HFF-Myc (cell line): Measurements from ENCODE around the gene PIGN.

Source experiments
- DNase-seq: peaks from one replicate; pipeline ENCODE4 v3.0.0-alpha.2; 2011; ENCODE audit warnings: low read depth; ENCODE audit errors: extremely low read depth
- H3K4me3 ChIP-seq: replicated peaks from 2 replicates; pipeline ENCODE4 v1.5.1; 2011; ENCODE audit warnings: low read depth, mild to moderate bottlenecking, control low read depth, low read length
- CTCF ChIP-seq: IDR thresholded peaks from 2 replicates; pipeline ENCODE4 v1.5.1; 2012; ENCODE audit warnings: mild to moderate bottlenecking, low read depth, low read length, control low read depth; ENCODE audit errors: missing control alignments

The PIGN gene

DNA sequence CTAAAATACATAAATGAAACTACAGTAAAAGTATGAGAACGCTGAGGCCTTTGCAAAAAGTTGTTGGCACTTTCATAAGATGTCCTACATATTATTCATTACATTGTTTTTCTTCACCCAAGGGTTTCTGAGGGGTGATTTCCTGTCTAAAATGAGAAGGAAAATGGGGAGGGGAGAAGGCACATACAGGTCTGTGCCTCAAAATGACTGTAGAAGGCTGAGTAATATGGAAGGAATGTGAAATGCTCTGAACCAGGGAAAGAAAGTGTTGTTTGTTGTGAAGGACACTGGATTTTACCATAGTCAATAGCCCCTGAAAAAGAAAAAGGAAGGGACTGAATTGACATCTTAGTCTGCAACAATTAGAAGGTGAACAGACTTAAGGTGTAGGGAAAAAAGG is 194.6 kb downstream of the PIGN start:
- TF ChIP-seq CTCF = no peak
- peak; percentile 68 for DNase-seq
- no peak overlapping the region for H3K4me3 ChIP-seq

DNA sequence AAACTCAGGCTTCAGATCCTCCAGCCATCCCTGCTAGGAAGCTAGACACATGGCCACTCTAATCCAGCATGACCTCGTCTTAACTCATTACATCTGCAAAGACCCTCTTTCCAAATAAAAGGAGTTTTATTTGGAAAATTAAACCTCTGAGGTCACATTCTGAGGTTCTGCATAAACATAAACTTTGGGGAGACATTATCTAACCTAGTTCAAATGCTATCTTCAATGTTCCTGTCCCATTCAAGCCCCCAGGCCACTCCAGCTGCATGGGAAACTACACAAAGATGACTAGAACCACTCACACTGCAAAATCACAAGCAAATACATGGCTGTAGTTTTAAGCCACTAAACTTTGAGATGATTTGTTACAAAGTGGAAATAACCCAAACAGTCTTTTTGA is 195.0 kb downstream of the PIGN start:
- TF ChIP-seq CTCF = no peak
- H3K4me3 ChIP-seq = no peak overlapping the region
- DNase-seq = no peak

DNA sequence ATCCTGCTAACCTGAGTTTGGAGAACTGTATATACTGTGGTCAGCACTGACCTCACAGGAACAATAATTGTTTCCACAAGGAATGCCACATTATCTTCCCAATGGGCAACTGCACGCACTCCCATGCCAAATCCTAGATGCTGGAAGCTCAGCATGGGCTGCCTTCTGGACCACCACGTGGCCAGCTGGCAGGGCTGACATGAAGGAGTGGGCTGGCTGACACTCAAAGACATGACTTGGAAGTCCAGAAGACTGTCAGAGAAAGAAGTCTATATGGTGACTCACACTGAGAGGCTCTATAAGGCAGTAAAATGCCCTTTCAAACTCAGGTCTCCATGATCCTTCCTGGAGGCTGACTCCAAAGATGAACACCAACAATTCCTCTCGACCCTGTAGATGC is 195.7 kb downstream of the PIGN start:
- H3K4me3 ChIP-seq = no peak overlapping the region
- TF ChIP-seq CTCF = no peak
- no peak for DNase-seq
